ENCODE data around the gene NAGLU.

- no peak for TF ChIP-seq POLR2A (IDR thresholded peaks at IDR 0.05)
- TF ChIP-seq CTCF (IDR thresholded peaks at IDR 0.05) = peak; percentile 59 to 79 (median 60)
- TF ChIP-seq POLR2AphosphoS5 (IDR thresholded peaks at IDR 0.05) = peak in 2 of 3 donors; percentile 29 to 47
Observed at GRCh38 chr17:42531455-42532354, 4.3 kb upstream of the NAGLU start.
